Epithelial cell of esophagus (primary cell): ENCODE measurements around the gene ANAPC10.

ENCODE experiments used
- DNase-seq: peaks from one replicate; pipeline ENCODE4 v3.0.0; 2010; ENCODE audit warnings: low read depth
- H3K4me3 ChIP-seq: 2 replicates; pipeline ENCODE4 v1.5.1; 2011; ENCODE audit warnings: mild to moderate bottlenecking, low read length, control low read depth
- TF ChIP-seq, protein P1 (sequence below): IDR thresholded peaks from 2 replicates; pipeline ENCODE4 v1.5.1; 2011; ENCODE audit warnings: low read depth, mild to moderate bottlenecking, low read length, control low read depth, inconsistent platforms; ENCODE audit not compliant: insufficient read depth; ENCODE audit errors: missing control alignments

The ANAPC10 gene

DNA sequence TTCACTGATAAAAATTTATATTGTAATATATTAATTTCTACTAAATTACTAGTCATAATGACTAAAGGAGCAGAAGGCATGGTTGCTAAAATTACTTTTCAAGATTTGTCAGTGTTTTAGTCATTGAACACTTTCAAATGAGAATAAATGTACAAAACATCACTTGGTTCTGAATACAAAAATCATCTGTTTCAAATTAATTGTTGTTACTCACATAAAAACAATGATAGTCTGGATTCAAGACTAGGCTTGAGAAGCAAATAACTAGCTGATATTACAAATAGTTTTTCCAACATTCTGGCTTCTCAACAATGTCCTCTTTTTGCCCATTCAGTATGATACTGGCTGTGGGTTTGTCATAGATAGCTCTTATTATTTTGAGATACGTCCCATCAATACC lies 112.5 kb downstream of the ANAPC10 start:
- H3K4me3 ChIP-seq, result no peak overlapping the region
- DNase-seq, result no peak
- TF ChIP-seq, protein P1, sequence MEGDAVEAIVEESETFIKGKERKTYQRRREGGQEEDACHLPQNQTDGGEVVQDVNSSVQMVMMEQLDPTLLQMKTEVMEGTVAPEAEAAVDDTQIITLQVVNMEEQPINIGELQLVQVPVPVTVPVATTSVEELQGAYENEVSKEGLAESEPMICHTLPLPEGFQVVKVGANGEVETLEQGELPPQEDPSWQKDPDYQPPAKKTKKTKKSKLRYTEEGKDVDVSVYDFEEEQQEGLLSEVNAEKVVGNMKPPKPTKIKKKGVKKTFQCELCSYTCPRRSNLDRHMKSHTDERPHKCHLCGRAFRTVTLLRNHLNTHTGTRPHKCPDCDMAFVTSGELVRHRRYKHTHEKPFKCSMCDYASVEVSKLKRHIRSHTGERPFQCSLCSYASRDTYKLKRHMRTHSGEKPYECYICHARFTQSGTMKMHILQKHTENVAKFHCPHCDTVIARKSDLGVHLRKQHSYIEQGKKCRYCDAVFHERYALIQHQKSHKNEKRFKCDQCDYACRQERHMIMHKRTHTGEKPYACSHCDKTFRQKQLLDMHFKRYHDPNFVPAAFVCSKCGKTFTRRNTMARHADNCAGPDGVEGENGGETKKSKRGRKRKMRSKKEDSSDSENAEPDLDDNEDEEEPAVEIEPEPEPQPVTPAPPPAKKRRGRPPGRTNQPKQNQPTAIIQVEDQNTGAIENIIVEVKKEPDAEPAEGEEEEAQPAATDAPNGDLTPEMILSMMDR, result no peak

DNA sequence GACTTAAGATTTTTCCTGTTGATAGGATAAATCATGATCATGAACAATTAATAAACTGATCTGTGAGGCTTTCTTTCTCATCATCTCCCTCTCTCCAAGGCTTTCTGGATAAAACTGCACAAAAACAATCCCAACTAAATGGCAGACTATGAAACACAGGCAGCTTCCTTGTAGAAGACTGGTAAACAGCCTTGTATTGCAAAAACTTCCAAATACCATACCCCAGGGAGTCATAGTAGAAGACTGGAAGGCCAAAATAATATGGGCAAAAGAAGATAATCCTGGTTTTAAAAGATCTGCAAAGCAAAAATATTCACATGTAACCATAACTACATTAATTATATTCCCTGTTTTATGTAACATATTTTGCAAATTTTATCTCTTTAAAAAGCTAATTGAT lies 113.0 kb downstream of the ANAPC10 start:
- TF ChIP-seq, protein P1, result no peak
- DNase-seq, result no peak
- H3K4me3 ChIP-seq, result no peak overlapping the region

DNA sequence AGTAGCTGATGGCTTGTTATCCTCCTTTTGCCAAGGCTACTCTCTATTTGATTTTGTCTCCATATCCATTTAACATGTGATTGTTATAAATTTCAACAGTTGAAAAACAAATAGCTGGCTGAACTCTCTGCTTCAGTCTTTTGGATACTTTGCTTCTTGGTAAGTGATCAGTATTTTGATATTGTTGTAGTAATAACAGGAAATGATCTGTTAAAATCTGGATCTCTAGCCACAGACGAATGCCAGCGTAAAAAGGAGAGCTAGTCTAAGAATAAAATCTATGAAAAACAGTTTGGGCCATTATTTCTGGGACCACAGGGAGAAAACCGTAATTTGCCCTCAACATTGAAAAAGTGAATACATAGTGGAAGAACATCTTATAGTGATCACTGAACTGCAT lies 113.8 kb downstream of the ANAPC10 start:
- TF ChIP-seq, protein P1, result no peak
- no peak for DNase-seq
- no peak overlapping the region for H3K4me3 ChIP-seq

DNA sequence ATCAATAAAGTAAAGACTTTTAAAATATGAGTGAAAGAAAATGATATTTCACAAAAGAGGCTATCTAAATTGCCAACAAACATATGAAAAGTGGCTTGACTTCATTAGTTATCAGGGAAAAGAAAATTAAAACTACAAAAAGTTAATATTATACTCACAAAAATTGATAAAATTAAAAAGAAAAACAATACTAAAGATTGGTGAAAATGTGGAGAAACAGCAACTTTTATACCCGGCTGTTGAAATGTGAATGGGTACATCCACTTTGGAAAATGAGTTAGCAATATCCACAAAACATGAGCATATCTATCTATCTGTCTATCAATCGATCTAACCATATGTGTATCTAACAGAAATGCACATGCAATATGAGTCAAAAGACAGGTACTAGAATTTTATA lies 122.3 kb downstream of the ANAPC10 start:
- no peak overlapping the region for H3K4me3 ChIP-seq
- no peak for DNase-seq
- TF ChIP-seq, protein P1, result no peak

DNA sequence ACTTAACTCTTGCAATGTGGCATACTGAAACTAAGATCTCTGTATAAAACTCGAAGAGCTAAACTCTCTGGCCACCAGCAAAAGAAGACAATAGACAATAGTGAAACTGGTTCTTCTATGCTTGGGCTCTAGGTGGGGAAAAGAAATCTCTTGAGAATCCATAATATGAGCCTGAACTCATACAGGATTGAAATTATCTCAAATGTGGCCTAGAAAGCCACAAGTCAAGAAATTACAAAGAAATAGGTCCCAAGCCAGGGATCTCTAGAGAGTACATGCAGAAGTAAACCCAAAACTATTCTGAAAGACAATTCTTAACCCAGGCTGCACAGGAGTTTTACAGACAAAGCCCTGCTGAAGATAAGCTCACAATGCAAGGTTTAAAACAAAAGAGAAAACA lies 127.4 kb downstream of the ANAPC10 start:
- DNase-seq, result no peak
- H3K4me3 ChIP-seq, result no peak overlapping the region
- TF ChIP-seq, protein P1, result no peak

DNA sequence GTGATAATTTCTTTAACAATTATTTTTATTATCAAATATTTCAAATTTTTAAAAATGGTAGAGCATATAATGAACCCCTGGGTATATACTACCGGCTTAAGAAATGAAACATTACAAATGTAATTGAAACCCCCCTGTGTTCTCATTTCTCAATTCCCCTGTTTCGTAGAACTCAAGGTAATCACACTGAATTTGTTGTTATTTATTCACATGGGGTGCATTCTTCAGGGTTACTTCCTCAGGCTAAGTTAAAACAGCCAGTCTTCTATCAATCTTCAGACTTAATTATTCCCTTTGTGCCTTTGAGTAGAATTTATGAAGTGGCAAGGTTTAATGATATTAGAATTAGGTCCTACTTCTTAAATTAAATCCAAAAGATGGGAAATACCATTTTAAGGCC lies 128.2 kb downstream of the ANAPC10 start:
- TF ChIP-seq, protein P1, result no peak
- no peak overlapping the region for H3K4me3 ChIP-seq
- no peak for DNase-seq

DNA sequence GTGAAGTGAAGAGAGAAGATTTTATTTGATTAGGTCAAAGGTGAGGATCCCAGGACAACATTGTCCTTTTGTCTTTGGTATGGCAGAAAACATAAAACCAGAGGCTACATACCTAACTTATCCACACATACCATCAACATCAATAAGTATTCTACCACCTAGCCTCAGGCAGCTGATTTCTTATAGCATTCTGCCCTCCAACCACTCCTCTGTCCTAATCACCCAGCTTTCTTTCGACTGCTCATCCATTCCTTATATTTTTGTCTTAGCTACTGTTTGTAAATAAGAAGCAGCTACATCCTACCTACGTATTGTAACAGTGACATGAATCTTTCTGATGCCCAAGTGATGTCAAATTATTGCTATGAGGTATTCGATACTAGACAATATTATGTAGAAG lies 129.4 kb downstream of the ANAPC10 start:
- no peak overlapping the region for H3K4me3 ChIP-seq
- no peak for DNase-seq
- TF ChIP-seq, protein P1, result no peak
